NCI-H2196 treated with DMSO at 0.1 percent for 48 hours (cell line): Measurements from ENCODE around the gene TEX11.
"Not testable (repeated sequence)": the region's sequence is repeated elsewhere in the genome, so short reads cannot be mapped to it uniquely, and the experiment has no call there.

Experiments
- DNase-seq: peaks from one replicate; lab custom pipeline; 2025; ENCODE audit not compliant: unreplicated experiment; lab: John Stamatoyannopoulos, UW

The TEX11 gene

DNA sequence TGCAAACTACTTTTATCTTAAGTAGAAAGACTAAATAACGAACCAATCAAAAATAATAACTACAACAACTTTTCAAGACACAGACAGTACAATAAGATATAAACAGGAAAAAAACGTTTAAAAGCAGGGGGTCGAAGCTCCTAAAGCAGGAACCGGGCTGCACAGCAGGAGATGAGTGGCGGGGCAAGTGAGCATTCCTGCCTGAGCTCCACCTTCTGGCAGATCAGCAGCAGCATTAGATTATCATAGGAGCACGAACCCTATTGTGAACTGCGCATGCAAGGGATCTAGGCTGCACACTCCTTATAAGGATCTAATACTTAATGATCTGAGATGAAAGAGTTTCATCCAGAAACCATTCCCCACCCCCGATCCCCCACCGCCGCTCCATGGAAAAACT lies 146.2 kb downstream of the TEX11 start:
- no peak for DNase-seq

DNA sequence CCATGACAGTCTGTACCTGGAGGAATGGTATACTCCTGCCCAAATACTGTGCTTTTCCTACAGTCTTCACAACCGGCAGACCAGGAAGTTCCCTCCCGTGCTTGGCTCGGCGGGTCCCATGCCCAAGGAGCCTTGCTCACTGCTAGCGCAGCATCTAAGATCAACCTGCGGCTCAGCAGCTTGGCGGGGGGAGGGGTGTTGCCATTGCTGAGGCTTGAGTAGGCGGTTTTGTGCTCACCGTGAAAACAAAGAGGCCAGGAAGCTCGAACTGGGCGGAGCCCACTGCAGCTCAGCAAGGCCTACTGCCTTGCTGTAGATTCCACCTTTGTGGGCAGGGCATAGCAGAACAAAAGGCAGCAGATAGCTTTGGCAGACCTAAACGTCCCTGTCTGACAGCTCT lies 152.7 kb downstream of the TEX11 start:
- no peak for DNase-seq

DNA sequence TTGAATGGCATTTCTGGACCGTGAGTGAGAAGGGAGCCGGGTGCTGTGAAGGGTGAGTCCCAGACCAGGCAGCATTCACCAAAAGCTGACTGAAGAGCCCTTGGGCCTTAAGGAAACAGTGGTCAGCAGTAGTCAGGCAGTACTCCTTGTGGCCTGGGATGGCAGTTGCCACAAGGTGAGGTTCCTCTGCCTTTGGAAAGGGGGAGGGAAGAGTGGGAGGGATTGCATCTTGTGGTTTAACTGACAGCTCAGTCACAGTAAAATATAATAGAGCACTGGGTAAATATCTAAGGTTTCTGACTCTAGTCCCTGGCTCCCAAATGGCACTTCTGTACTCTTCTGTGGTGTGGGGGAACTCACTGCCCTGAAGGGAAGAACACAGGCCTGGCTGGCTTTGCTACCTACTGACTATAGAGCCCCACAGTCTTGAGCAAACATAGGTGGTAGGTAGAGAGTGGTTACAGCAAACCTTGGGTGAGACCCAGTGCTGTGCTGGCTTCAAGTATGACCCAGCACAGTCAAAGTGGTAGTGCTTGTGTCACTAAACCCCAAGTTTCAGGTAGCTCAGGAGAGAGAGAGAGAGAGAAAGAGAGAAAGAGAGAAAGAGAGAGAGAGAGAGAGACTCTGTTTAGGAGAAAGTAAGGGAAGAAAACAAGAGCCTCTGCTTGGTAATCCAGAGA lies 154.2 kb downstream of the TEX11 start:
- no peak for DNase-seq

DNA sequence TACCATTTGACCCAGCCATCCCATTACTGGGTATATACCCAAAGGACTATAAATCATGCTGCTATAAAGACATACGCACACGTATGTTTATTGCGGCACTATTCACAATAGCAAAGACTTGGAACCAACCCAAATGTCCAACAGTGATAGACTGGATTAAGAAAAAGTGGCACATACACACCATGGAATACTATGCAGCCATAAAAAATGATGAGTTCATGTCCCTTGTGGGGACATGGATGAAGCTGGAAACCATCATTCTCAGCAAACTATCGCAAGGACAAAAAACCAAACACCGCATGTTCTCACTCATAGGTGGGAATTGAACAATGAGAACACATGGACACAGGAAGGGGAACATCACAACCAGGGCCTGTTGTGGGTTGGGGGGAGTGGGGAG lies 174.7 kb downstream of the TEX11 start:
- not testable (repeated sequence) for DNase-seq

DNA sequence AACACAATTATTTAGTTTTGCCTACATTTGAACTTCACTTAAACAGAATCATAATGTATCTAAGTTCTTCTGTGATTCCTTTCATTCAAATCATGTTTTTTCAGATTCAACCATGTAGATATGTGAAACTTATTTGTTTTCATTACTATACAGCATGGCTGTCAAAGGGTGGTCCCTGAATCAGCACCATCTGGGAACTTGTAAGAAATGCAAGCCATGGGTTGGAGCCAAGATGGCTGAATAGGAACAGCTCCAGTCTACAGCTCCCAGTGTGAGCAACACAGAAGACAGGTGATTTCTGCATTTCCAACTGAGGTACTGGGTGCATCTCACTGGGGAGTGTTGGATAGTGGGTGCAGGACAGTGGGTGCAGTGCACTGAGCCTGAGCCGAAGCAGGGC lies 180.6 kb downstream of the TEX11 start:
- DNase-seq = not testable (repeated sequence)

DNA sequence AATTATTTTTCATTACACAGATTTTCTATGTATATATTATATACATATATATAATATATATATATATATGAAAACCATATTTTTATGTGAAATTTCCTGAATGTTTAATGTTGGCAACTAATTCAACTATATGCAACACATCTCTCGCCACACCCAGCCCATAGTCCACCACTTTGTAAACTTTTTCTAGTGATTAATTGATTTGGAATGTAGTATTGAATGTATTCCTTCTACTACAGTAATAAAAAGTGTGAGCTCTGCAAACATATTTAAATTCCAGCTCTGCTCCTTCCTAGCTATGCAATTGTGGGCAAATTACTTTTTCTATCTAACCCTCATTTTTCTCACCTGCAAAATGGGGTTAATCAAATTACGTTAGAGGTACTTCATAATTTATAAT lies 187.8 kb downstream of the TEX11 start:
- DNase-seq = no peak

DNA sequence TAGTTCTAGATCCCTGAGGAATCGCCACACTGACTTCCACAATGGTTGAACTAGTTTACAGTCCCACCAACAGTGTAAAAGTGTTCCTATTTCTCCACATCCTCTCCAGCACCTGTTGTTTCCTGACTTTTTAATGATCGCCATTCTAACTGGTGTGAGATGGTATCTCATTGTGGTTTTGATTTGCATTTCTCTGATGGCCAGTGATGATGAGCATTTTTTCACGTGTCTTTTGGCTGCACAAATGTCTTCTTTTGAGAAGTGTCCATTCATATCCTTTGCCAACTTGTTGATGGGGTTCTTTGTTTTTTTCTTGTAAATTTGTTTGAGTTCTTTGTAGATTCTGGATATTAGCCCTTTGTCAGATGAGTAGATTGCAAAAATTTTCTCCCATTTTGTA lies 197.2 kb downstream of the TEX11 start:
- DNase-seq = not testable (repeated sequence)

DNA sequence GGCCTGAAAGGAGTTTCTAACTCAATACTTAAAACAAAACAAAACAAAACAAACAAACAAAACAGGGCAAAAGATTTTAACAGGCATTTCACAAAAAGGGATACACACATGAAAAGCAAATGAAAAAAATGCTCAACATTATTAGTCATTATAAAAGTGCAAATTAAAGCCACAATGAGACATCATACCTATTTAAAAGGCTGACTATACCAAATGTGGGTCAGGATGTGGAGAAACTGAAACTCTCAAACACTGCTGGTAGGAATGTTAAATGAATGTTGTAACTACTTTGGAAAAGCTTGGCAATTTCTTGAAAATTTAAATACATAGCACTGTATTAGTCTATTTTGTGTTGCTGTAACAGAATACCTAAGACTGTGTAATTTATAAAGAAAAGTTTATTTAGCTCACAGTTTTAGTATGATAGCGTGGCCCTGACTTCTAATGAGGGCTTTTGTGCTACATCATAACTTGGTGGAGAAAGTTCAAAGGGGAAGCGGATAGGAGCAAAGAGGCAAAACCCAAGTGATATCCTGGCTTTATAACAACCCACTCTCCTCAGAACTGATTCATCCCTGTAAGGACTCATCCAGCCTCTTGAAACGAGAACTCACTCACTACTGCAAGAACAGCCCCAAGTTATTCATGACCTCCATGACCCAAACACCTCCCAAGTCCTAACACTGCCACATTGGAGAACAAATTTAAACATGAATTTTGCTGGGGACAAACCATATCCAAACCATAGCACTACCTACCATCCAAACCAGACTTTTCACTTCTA lies 214.0 kb downstream of the TEX11 start:
- no peak for DNase-seq

DNA sequence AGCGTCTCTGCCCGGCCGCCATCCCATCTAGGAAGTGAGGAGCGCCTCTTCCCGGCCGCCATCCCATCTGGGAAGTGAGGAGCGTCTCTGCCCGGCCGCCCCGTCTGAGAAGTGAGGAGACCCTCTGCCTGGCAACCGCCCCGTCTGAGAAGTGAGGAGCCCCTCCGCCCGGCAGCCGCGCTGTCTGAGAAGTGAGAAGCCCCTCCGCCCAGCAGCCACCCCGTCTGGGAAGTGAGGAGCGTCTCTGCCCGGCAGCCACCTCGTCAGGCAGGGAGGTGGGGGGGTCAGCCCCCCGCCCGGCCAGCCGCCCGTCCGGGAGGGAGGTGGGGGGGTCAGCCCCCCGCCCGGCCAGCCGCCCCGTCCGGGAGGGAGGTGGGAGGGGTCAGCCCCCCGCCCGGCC lies 229.1 kb downstream of the TEX11 start:
- not testable (repeated sequence) for DNase-seq

DNA sequence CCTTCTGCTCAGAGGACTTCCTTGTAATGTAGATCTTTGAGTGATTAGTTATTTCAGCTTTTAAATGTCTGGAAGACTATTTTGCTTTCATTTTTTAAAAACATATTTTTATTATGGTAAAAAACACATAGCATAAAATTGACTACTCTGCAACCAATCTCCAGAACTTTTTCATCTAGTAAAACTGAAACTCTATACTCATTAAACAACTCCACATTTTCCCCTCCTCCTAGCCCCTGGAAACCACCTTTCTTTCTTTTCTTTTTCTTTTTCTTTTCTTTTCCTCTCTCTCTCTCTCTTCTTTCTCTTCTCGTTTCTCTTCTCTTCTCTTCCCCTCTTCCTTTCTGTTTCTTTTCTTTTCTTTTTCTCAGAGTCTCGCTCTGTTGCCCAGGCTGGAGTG lies 233.2 kb downstream of the TEX11 start:
- DNase-seq = no peak

DNA sequence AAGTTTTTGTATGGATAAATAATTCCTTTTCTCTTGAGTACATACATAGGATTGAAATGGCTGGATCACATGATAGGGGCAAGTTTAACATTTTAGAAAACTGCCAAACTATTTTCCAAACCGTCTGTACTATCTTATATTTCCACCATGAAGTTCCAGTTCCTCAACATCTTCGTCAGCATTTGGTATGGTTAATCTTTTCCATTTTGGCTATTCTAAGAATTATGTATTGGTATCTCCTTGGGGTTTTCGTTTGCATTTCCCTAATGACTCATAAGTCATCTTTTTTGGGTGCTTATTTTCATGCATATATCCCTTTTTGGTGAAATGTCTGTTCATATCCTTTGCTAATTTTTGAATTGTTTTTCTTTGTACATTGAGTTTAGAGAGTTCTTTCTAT lies 236.2 kb downstream of the TEX11 start:
- no peak for DNase-seq

DNA sequence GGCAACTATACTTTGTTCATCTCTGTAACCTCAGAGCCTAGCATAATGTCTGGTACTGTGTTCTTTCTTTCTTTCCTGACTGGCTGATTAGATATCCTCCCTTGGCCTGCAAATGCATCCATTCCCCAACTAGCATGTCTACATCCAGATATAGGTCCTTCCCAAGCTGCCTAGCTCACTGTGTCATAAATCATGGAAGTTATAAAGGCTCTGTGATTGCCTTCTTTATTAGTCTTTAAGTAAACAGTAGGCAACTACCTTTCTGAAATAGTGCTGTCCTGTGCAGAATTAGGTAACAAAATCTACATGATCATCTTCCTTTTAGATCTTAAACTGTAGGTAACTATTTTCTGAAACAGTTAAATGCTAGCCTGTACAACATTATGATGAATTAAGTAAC lies 239.4 kb downstream of the TEX11 start:
- DNase-seq = no peak

DNA sequence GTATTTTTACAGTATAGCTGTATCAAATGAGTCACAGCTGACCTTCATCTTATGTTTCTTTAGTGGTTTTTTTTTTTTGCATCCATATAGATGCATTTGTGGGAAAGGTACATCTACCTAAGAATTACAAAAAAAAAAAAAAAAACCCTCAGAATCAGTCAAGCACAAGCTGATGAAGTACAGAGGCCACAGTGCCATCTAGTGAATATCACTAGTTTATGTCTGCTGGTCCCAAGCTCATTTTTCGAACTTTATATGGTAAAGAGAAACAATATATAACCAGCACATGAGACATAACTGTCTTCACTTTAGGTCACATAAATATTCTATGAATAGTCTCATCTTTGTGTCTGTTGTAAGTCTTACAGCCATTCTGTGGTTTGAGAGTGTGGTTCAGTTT lies 243.8 kb downstream of the TEX11 start:
- DNase-seq = peak; percentile 17

DNA sequence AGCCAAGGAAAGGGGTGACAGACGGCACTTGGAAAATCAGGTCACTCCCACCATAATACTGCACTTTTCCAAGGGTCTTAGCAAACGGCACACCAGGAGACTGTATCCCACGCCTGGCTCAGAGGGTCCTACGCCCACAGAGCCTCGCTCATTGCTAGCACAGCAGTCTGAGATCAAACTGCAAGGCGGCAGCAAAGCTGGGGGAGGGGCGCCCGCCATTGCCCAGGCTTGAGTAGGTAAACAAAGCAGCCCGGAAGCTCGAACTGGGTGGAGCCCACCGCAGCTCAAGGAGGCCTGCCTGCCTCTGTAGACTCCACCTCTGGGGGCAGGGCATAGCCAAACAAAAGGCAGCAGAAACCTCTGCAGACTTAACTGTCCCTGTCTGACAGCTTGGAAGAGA lies 247.4 kb downstream of the TEX11 start:
- DNase-seq = not testable (repeated sequence)

DNA sequence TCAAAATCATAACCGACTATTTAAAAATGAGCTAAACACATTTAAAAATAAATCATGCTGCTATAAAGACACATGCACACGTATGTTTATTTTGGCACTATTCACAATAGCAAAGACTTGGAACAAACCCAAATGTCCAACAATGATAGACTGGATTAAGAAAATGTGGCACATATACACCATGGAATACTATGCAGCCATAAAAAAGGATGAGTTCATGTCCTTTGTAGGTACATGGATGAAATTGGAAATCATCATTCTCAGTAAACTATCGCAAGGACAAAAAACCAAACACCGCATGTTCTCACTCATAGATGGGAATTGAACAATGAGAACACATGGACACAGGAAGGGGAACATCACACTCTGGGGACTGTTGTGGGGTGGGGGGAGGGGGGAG lies 251.0 kb downstream of the TEX11 start:
- not testable (repeated sequence) for DNase-seq

DNA sequence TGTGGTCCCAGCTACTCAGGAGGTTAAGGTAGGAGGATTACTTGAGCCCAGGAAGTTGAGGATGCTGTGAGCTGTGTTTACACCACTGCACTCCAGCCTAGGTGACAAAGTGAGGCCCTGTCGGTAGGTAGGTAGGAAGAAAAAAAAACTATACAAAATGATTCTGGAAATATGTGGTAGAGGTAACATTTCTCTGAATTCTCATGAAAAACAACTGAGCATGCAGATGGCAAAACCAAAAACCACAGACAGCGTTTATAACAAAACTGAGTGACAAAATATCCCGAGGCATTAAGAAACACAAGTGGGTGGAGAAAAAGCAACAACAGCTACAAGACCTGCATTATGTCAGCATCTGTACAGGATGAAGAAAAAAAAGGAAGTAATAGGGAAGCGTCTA lies 252.2 kb downstream of the TEX11 start:
- DNase-seq = no peak

DNA sequence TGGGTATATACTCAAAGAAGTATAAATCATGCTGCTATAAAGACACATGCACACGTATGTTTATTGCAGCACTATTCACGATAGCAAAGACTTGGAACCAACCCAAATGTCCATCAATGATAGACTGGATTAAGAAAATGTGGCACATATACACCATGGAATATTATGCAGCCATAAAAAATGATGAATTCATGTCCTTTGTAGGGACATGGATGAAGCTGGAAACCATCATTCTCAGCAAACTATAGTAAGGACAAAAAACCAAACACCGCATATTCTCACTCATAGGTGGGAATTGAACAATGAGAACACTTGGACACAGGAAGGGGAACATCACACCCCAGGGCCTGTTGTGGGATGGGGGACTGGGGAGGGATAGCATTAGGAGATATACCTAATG lies 260.6 kb downstream of the TEX11 start:
- DNase-seq = not testable (repeated sequence)

DNA sequence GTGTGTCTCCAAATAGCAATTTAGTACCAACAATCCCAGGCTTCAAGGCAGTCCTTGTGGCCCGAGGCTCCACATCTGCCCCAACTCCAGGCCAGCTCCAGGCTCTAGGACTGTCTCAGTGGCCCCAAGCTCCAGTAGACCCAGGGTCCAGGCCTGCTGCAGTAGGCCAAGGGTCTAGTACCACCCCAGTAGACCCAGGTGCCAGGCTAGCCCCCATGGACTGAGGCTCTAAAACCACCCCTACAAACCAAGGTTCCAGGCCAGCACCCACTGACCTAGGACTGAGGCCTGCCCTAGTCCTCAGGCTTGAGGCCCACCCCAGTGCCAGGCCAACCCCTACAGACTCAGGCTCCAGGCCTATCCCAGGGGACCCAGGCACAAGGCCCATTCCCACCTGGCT lies 272.3 kb downstream of the TEX11 start:
- no peak for DNase-seq

DNA sequence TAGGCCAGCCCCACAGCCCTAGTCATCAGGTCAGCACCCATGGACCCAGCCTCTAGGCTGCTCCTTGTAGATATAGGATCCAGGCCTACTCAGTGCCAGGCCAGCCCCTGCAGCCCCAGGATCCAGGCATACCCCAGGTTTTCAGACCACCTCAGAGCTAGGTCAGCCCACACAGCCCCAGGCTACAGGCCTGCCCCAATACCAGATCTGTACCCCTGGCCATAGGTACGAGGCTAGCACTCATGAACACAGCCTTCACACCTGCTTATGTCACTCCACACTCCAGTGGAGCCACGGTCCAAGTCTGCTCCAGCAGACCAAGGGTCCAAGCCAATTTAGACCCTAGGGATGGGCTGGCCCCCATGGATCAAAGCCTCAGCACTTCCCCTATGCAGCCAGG lies 272.8 kb downstream of the TEX11 start:
- DNase-seq = no peak

DNA sequence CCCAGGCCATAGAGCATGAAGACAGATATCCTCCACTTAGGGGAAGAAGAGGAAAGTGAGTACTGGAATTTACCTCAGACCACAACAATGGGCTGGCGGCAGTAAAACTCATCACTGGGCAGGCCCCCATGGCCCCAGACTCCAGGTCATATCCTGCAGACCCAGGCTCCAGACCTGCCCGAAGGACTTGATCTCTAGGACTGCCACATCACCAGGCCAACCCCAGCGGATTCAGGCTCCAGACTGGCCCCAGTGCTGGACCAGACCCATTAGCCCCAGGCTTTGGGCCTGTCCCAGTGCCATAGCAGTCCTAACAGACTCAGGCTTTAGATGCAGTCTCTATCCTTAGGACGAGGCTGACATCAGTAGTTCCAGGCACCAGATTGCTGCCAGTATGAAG lies 273.3 kb downstream of the TEX11 start:
- no peak for DNase-seq

DNA sequence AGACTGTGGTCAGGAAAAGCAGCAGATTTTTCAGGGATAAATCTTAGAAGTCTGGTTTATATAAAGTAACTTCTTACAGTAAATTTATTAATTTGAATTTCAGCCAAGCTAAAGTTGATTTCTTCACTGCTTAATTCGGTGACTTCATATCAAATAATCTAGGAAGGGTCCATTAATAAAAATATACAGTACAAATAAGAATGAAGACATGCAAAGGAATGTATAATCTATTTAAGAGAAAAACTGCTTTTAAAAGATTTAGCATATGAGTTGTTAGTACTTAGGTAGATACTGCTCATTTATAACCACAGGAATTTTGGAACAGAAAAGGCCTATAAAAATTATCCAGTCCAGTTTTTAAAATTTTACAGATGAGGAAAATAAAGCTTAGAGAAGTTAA lies 286.8 kb downstream of the TEX11 start:
- no peak for DNase-seq

DNA sequence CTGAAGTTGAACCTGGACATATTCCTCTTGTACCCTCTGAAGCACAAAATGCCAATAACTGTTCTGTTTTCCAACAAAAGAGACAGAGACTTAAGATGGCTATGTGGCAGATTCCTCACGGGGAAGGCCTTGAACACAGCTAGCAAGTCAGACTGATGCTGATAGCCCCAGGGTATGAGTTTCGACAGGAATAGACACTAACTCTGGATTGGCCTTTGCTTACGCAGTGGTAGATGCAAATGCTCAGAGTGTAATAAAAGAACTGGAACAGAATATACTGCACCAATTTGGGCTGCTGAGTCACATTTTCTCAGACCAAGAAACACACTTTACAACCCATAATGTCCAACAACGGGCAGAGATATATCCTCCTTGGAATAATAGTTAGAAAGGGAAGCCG lies 290.0 kb downstream of the TEX11 start:
- DNase-seq = no peak

DNA sequence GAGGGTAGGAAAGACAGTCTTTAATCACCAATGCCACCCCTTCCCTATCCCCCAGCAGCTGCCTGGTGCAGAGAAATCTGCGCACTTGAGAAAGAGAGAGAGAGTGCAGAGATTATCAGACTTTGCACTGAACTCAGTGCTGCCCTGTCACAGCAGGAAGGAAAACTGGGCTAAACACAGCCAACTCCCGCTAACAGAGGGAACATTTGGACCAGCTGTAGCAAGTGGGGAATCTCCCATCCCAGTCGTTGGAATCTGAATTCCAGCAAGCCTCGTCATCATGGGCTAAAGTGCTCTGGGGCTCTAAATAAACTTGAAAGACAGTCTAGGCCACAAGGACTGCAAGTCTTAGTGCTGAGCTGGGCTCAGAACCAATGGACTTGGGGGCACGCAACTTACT lies 295.2 kb downstream of the TEX11 start:
- no peak for DNase-seq
